Pericardium fibroblast (primary cell): Measurements from ENCODE around the gene BRIP1. TPM values are rescaled to one million over a fixed set of nuclear protein-coding genes. Genes with fewer than 3 reads are reported as not detected.

Experiments
- total RNA-seq: library from RNA; depleted of rRNA; stranded (reverse); fragments of >200 nt; gene quantifications from 2 replicates; pipeline ENCODE4 v1.2.3, GENCODE V29; 2015

BRIP1 gene
- total RNA-seq, result 0.17 and 0.70 TPM in 2 replicates

GRCh38 chr17:61862975-61863800 is at the start of gene BRIP1:
Gene BRIP1 (minus strand): TSS chr17:61863528. CDS start chr17:61861539, 1,989 bp downstream.

Other genes with a start within 250 kb of the BRIP1 start
- 5.4 and 6.2 TPM in 2 replicates for gene INTS2, start 64.5 kb upstream of the BRIP1 start, total RNA-seq
- gene MED13, start 201.8 kb upstream of the BRIP1 start, total RNA-seq, result 17.3 and 31.5 TPM in 2 replicates